NCI-H69 (cell line): Measurements from ENCODE around the gene HSPB6.

Experiments used
- DNase-seq: peaks from one replicate; lab custom pipeline; 2025; lab: John Stamatoyannopoulos, UW

The HSPB6 gene

GRCh38 chr19:35767288-35768081 is 10.7 kb upstream of the HSPB6 start:
- no peak for DNase-seq

DNA sequence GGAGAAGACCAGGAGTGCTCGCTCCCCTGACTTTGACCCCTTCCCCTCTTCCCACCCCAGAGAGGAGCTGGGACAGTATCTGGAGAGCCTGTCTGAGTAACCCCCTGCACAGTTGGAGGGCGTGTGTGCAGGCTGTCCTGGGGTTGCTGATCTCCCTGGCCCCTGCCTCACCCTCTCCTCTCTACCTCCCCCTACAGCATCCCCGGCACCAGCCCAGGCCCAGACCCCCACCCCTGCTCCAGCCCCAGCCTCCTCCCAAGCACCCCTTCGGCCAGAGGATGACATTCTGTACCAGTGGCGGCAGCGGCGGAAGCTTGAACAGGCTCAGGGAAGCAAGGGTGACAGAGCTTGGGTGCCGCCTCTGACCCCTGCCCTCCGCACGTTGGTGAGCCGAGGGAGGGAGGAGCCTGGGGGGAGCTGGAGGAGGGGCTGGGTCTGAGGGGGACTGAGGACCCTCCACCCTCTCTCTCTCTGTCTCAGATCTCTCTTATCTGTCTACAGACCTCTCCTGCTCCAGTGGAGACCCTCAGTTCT is 9.8 kb upstream of the HSPB6 start:
- no peak for DNase-seq

- DNase-seq, result no peak
Measured at GRCh38 chr19:35764432-35765315, 7.8 kb upstream of the HSPB6 start.

GRCh38 chr19:35760711-35761349 is 4.0 kb upstream of the HSPB6 start:
- DNase-seq, result no peak

- DNase-seq, result no peak
Measured at GRCh38 chr19:35759697-35760096, 2.9 kb upstream of the HSPB6 start.

DNA sequence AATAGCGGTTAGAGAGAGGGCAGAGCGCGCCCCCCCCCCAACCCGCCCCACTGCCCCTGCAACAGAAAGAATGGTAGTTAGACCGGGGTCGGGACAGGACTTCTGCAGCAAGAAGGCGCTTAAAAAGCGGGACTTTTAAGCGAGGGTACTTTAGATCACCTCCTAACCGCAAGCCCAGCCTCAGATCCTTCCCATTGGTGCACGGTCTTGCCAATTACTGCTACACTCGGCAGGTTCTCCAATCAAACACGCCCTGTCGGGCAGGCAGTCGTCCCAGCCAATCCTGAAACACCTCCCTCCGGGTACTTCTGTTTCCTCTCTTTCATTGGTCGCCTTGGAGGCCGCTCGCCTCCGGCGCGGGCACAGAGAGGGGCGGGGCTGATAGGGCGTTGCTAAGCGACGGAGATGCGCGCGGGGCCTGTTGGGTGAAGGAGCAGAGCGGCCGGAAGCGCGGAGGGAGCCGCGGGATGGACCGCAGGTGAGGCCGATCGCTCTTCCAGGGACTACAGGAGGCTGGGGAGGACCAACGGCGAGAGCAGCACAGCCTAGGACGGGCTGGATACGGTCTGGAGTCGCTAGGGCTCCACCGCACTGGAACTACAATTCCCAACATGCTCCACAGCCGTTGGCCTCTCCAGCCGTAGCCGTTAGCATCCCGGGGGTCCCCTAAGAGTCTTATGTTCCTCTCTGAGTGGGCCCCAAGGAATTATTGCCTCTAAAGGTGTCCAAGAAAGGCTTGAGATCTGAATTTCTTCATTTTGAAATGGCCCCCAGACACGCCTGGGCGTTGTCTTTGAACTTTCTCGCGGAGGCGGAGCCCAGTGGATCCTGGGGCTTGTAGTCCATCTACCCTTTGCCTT is 1.1 kb upstream of the HSPB6 start, which contains the start of gene PROSER3:
Gene PROSER3, plus strand, starts transcription at position 428 of the 860 bp plus-strand sequence. Its CDS starts 40 bp downstream, at position 468.
- peak; percentile 100 for DNase-seq

DNA sequence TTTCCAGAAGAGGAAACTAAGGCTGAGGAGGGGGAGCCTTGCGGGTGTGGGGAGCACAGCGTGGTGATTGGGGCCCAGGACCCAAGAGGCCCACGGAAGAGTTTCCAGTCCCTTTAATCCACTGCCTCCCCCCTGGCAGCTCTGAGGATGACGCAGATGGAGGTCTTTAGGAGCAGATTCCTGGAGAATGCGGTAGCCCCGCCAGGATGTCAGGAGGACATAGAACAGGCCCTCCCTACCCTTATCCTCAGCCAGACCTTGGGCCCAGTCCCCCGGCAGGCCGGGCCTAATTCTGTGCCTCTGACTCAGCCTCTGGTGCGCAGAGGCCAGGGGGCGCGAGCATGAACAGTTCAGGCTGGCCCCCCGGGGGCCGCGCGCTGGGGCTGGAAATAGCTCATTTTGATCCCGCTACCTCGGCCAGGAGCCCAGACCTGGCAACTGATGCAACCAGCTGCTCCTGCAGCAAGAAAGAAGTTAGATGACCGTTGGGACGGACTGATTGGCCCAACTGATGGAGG is 461 bp upstream of the HSPB6 start:
- peak; percentile 90 for DNase-seq

- DNase-seq, result peak; percentile 87
Measured at GRCh38 chr19:35755550-35756376, 1.1 kb downstream of the HSPB6 start.

DNA sequence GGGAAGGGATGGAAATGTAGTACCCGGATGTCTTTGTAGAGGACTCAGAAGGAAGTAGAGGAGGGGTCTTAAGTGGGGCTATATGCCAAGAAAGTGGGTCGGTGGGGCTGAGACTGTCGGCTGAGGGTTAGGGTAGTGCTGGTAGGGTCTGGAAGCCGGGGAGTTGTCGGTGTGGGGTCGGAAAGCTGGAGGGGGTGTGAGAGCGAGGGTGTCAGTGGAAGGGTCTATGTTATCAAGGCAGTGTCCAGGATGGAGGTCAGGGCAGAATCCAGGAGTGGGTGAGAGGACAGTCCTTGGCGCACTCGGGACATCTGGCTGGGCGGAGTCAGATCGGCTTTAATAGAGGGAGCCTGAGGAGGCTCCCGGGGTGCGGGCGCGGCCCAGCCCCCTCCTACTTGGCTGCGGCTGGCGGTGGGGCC is 1.7 kb downstream of the HSPB6 start:
- DNase-seq, result no peak

DNA sequence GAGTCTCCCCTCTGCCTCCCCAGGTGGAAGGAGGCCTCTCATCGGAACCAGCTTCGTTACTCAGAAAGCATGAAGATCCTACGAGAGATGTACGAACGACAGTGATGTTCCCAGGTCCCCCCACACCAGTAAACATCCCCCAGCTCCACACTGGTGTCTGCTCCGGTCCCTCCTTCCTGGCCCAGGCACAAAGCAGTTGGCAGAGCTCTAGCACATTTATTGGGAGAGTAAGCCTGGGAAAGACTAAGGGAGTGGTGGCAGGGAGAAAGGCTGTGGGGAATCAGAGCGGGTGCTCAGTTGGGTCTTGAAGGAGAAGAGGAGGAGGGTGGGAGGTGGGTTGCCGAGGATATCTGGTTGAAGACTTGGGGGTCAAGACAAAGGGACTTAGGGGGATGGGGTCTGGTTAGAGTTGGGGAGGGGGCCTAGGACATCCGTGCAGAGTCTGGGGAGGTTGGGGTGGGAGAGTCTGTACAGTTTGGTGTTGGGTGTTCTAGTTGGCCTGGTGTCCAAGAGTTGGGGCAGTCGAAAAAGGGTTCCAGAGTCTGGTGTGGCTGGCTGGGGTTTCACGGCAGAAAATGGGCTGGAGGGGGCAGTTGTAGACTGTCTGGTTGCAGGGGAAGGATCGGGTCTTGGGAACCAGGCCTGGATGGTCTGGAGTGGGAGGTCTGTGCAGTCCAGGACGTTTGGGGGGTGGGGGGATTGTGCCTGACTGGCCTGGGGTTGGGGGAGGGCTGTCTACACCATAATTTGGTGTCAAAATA is 2.3 kb downstream of the HSPB6 start:
- no peak for DNase-seq

DNA sequence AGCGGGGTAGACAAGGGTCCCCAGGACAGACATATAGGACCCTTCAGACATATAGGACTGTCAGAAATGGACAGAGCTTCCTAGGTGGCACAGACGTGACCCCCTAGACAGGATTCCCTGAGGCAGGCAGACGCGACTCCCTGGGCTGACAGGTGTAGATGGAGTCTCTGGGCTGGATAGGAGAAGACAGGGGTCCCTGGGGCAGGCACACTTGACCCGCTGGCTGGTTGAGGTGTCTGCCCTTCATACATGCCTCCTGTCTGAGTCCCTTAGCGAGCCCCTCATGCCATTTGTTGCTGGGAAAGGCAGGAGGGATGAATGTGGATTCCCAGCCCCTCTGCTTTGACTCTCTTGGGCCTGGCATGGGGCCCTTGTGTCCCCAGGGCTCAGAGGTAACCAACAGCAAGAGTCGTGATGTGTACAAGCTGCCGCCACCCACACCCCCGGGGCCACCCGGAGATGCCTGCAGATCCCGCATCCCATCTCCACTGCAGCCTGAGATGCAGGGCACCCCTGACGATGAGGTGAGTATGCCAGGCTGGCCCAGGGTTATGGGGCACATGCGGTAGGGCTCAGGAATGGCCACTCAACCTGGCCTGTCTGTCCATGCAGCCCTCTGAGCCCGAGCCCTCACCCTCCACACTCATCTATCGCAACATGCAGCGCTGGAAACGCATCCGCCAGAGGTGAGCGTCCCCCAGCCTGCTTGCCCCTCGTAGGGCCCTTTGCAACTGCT is 3.0 kb downstream of the HSPB6 start:
- no peak for DNase-seq

GRCh38 chr19:35752746-35753350 is 4.0 kb downstream of the HSPB6 start:
- DNase-seq, result no peak

DNA sequence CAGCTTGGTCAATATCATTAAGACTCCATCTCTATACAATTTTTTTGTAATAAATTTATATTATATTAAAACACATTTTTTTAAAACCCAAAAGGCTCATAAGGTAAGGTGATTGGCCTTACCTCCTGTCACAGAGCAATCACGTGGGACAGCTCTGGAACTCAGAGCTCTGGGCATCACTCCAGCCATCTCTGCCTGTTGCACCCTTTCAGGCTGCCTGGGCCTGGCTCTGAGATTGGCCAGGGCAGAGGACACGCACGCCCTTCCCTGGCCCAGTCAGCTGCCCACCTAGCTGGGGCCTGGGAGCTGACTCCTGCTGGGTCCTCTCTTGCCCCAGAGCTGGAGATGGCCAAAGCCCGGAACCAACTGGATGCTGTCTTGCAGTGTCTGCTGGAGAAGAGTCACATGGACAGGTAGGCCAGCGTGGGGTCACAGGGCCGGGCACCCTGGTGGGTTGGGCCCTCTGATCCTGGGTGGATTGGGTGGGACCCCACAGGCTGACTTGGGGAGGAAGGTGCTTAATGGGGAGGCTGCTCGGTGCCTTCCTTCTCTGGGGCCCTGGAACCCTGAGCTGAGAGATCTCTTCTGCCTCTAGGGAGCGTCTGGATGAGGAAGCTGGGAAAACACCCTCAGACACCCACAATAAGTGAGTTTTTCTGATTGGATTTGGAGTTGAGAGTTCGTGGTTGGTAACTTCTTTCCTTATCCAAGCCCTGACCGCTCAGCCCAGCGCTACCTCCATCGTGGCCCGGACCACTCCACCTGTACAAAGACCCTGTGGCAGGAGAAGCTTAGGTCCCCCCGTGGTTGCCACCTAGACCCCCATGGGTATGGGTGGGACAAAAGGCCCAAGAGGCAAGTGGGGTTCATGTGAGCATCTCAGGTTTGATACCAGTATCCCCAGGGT is 4.7 kb downstream of the HSPB6 start:
- DNase-seq, result no peak

DNA sequence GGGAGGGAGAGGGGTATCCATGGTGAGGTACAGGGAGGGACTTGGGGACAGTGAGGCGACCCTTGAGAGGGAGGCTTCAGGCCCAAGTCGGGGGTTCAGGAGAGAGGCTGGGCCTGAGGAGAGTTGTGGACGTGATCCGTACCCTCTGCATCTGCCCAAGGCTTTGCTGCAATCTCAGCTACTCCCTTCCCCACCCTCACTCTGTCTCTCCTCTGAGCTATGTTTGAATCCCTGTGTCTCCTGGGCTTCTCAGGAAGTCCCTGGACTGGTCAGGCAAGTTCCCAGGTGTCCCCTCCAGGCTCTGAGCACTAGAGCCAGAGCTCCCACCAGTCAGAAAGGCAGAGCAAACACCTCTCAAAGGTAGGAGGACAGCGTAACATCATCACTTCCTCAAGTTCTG is 6.7 kb downstream of the HSPB6 start:
- no peak for DNase-seq

DNA sequence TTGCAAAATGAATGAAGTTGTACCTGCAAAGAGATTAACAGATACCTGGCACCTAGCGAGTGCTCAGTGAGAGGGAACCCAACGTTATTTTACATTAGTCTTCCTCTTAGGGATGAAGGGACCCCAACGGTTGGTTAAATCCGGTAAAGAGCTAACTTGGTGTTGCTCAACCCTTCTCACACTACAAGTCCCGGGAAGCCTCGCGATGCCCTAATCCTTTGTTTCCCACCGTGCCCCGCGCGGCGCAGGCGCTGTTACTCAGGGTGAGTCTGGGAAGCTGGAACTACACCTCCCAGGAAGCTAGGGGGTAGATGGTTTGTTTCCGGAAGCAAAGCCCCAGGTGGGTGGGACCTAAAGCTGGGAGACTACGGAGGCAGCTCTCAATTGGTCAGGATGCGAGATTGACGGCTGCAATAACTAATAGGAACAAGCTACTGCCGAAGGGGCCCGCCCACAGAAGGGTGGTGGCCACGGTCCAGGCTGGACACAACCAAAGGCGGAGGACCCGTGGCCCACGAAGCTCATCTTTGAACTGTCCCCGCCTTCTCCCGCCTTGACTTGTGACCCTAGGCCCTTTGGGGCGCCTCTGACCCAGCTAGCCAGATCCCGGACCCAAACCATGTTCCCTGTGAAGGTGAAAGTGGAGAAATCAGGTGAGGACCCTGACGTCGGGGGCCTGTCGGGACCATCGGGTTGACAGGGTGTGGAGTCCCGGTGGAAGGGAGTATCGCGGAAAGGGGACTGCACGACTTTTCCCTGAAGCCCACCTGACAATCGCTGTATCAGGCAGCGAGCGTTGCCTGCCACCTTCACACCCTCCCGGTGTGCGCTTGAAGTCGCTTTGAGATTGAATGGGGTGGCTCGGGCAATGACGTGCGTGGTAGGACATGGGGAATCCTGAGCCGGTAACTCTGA is 8.5 kb downstream of the HSPB6 start, which contains the start of gene LIN37:
Gene LIN37, plus strand, starts transcription at position 471 of the 915 bp plus-strand sequence. Its CDS starts 149 bp downstream, at position 620.
- DNase-seq, result peak; percentile 100

- no peak for DNase-seq
Measured at GRCh38 chr19:35746531-35746930, 10.3 kb downstream of the HSPB6 start.
